RWPE2 (cell line): ENCODE data around the gene FOXO1.

Source experiments
- ATAC-seq: fragments of 200-7000 bp; cut with Tn5 transposase; 3 replicates; pipeline ENCODE4 v1.9.1; 2021; ENCODE audit warnings: low read depth
- DNase-seq: peaks from one replicate; pipeline ENCODE4 v3.0.0-alpha.2; 2020; ENCODE audit warnings: low spot score
- H3K27ac ChIP-seq: fragments of 450-650 bp; 2 replicates; pipeline ENCODE4 v1.5.1; 2017; ENCODE audit warnings: mild to moderate bottlenecking; ENCODE audit not compliant: poor library complexity, severe bottlenecking
- H3K27me3 ChIP-seq: fragments of 250-450 bp; sonication (Bioruptor Pico); 2 replicates; pipeline ENCODE4 v1.5.1; 2021; ENCODE audit warnings: mild to moderate bottlenecking, moderate library complexity; ENCODE audit not compliant: insufficient read depth, poor library complexity, severe bottlenecking
- H3K36me3 ChIP-seq: fragments of 250-450 bp; sonication (Bioruptor Pico); 2 replicates; pipeline ENCODE4 v1.5.1; 2020; ENCODE audit warnings: low read depth, mild to moderate bottlenecking, moderate library complexity
- H3K4me1 ChIP-seq: fragments of 250-450 bp; sonication (Bioruptor Pico); 2 replicates; pipeline ENCODE4 v1.5.1; 2021; ENCODE audit warnings: mild to moderate bottlenecking, moderate library complexity; ENCODE audit not compliant: insufficient read depth, poor library complexity, severe bottlenecking
- H3K4me3 ChIP-seq: fragments of 250-450 bp; sonication (Bioruptor Pico); 2 replicates; pipeline ENCODE4 v1.5.1; 2021; ENCODE audit warnings: mild to moderate bottlenecking, moderate library complexity; ENCODE audit not compliant: severe bottlenecking
- H3K9me3 ChIP-seq: fragments of 250-450 bp; sonication (Bioruptor Pico); 2 replicates; pipeline ENCODE4 v1.5.1; 2021; ENCODE audit warnings: mild to moderate bottlenecking, moderate library complexity; ENCODE audit not compliant: severe bottlenecking
- CTCF ChIP-seq: fragments of 450-650 bp; IDR thresholded peaks from one replicate; pipeline ENCODE4 v1.5.1; 2017; ENCODE audit warnings: mild to moderate bottlenecking, moderate library complexity; ENCODE audit not compliant: poor library complexity, severe bottlenecking

The FOXO1 gene

GRCh38 chr13:40656358-40656757 lies 10.1 kb downstream of the FOXO1 start:
- DNase-seq: no peak
- peaks cover 20% of the 10 kb centered on the region for H3K4me1 ChIP-seq
- no peaks in the 10 kb centered on the region for H3K9me3 ChIP-seq
- no peaks in the 10 kb centered on the region for H3K36me3 ChIP-seq
- ATAC-seq: no peak
- no peak for TF ChIP-seq CTCF
- no peak overlapping the region for H3K4me3 ChIP-seq
- no peak overlapping the region for H3K27ac ChIP-seq
- H3K27me3 ChIP-seq: no peaks in the 10 kb centered on the region

GRCh38 chr13:40653527-40654318 lies 12.7 kb downstream of the FOXO1 start:
- Histone ChIP-seq H3K27me3 (no peaks in the 10 kb centered on the region), H3K9me3 (no peaks in the 10 kb centered on the region), H3K27ac (no peak overlapping the region), H3K4me3 (no peak overlapping the region), H3K36me3 (no peaks in the 10 kb centered on the region), H3K4me1 (peaks cover 14% of the 10 kb centered on the region)
- no peak for TF ChIP-seq CTCF
- DNase-seq (no peak), ATAC-seq (no peak)

GRCh38 chr13:40652588-40652940 lies 13.9 kb downstream of the FOXO1 start:
- no peak for DNase-seq
- H3K9me3 ChIP-seq: no peaks in the 10 kb centered on the region
- H3K4me1 ChIP-seq: peaks cover 14% of the 10 kb centered on the region
- TF ChIP-seq CTCF: no peak
- H3K36me3 ChIP-seq: no peaks in the 10 kb centered on the region
- no peak for ATAC-seq
- no peak overlapping the region for H3K27ac ChIP-seq
- no peaks in the 10 kb centered on the region for H3K27me3 ChIP-seq
- H3K4me3 ChIP-seq: no peak overlapping the region

GRCh38 chr13:40651866-40652587 lies 14.4 kb downstream of the FOXO1 start:
- Histone ChIP-seq H3K4me3 (no peak overlapping the region), H3K36me3 (no peaks in the 10 kb centered on the region), H3K4me1 (peaks cover 14% of the 10 kb centered on the region), H3K27ac (no peak overlapping the region), H3K27me3 (no peaks in the 10 kb centered on the region), H3K9me3 (no peaks in the 10 kb centered on the region)
- DNase-seq: no peak
- no peak for ATAC-seq
- TF ChIP-seq CTCF: no peak

GRCh38 chr13:40648841-40649240 lies 17.6 kb downstream of the FOXO1 start:
- ATAC-seq: no peak
- Histone ChIP-seq H3K27ac (no peak overlapping the region), H3K27me3 (no peaks in the 10 kb centered on the region), H3K4me3 (no peak overlapping the region), H3K9me3 (no peaks in the 10 kb centered on the region), H3K36me3 (no peaks in the 10 kb centered on the region), H3K4me1 (peaks cover 20% of the 10 kb centered on the region)
- TF ChIP-seq CTCF: no peak
- DNase-seq: no peak
